Right atrium auricular region (tissue), 2 donors: ENCODE measurements around the gene RNF40. TPM values are rescaled to one million over a fixed set of nuclear protein-coding genes. Genes with fewer than 3 reads are reported as not detected.

Source experiments
- DNase-seq: peaks from one replicate; pipeline ENCODE4 v3.0.0-alpha.2; 2019; ENCODE audit warnings: low spot score
- H3K27ac ChIP-seq, 2 donors: fragments of 200-600 bp; sonication (generic); 1 replicate in 1 of 2; 2 replicates in 1 of 2; pipeline ENCODE4 v1.5.1; 2016 to 2019
- H3K27me3 ChIP-seq, 2 donors: fragments of 200-600 bp; sonication (generic); one replicate each; pipeline versions ENCODE4 v1.5.1 to v1.6.0; 2017 to 2019
- H3K36me3 ChIP-seq: fragments of 200-600 bp; sonication (generic); one replicate; pipeline ENCODE4 v1.5.1; 2016
- H3K4me1 ChIP-seq, 2 donors: fragments of 200-600 bp; sonication (generic); one replicate each; pipeline versions ENCODE4 v1.5.1 to v1.6.0; 2017 to 2019
- H3K4me3 ChIP-seq, 2 donors: fragments of 200-600 bp; sonication (generic); 1 replicate in 1 of 2; 2 replicates in 1 of 2; pipeline ENCODE4 v1.5.1; 2017 to 2019; ENCODE audit warnings: mild to moderate bottlenecking in 1 of 2, moderate library complexity in 1 of 2
- H3K9me3 ChIP-seq, 2 donors: fragments of 200-600 bp; sonication (generic); one replicate each; pipeline ENCODE4 v1.5.1; 2019
- CTCF ChIP-seq, 2 donors: fragments of 200-600 bp; sonication (generic); IDR thresholded peaks; one replicate each; pipeline ENCODE4 v1.5.1; 2019; ENCODE audit warnings: antibody characterized with exemption in 2 of 2
- total RNA-seq, 2 donors: library from RNA; depleted of rRNA; stranded (reverse); fragments of >200 nt; gene quantifications; one replicate each; pipeline ENCODE4 v1.1.0, GENCODE V29; 2016

The RNF40 gene
- total RNA-seq, 2 donors from 2014 or later = 48.5 to 59.5 TPM

- no peak overlapping the region for H3K27ac ChIP-seq
- H3K4me3 ChIP-seq = no peak overlapping the region
- no peaks in the 10 kb centered on the region for H3K9me3 ChIP-seq
- H3K4me1 ChIP-seq = peaks cover 0 to 24% of the 10 kb centered on the region in 2 donors
- peaks cover 64% of the 10 kb centered on the region for H3K36me3 ChIP-seq
- TF ChIP-seq CTCF (IDR thresholded peaks at IDR 0.05) = no peak
- H3K27me3 ChIP-seq = no peaks in the 10 kb centered on the region
- no peak for DNase-seq
These were observed 24.1 kb upstream of the RNF40 start for GRCh38 chr16:30737794-30738648.

GRCh38 chr16:30738984-30739951, 22.9 kb upstream of the RNF40 start:
- Histone ChIP-seq H3K27me3 (no peaks in the 10 kb centered on the region), H3K36me3 (peaks cover 55% of the 10 kb centered on the region), H3K9me3 (no peaks in the 10 kb centered on the region), H3K27ac (no peak overlapping the region), H3K4me1 (peaks cover 0 to 24% of the 10 kb centered on the region in 2 donors), H3K4me3 (no peak overlapping the region)
- TF ChIP-seq CTCF (IDR thresholded peaks at IDR 0.05) = no peak
- DNase-seq = no peak

GRCh38 chr16:30740364-30741251, 21.5 kb upstream of the RNF40 start:
- Histone ChIP-seq H3K9me3 (no peaks in the 10 kb centered on the region), H3K4me3 (no peak overlapping the region), H3K4me1 (peaks cover 0 to 24% of the 10 kb centered on the region in 2 donors), H3K27ac (peak overlapping the region; percentile 35 to 52), H3K36me3 (peaks cover 55% of the 10 kb centered on the region), H3K27me3 (no peaks in the 10 kb centered on the region)
- peak; percentile 90 for DNase-seq
- no peak for TF ChIP-seq CTCF (IDR thresholded peaks at IDR 0.05)

- no peaks in the 10 kb centered on the region for H3K9me3 ChIP-seq
- no peak overlapping the region for H3K4me3 ChIP-seq
- peaks cover 0 to 24% of the 10 kb centered on the region in 2 donors for H3K4me1 ChIP-seq
- no peak for TF ChIP-seq CTCF (IDR thresholded peaks at IDR 0.05)
- H3K36me3 ChIP-seq = peaks cover 46% of the 10 kb centered on the region
- no peaks in the 10 kb centered on the region for H3K27me3 ChIP-seq
- peak overlapping the region; percentile 35 to 52 for H3K27ac ChIP-seq
- no peak for DNase-seq
These were observed 20.6 kb upstream of the RNF40 start for GRCh38 chr16:30741461-30741914.

- no peak for DNase-seq
These were observed 18.4 kb upstream of the RNF40 start for GRCh38 chr16:30743716-30744115.

More at GRCh38 chr16:30743716-30744115, 18.4 kb upstream of the RNF40 start:
- H3K27ac ChIP-seq = peak overlapping the region; percentile 6 to 55
- peaks cover 0 to 32% of the 10 kb centered on the region in 2 donors for H3K4me1 ChIP-seq
- H3K4me3 ChIP-seq = no peak overlapping the region
- no peak for TF ChIP-seq CTCF (IDR thresholded peaks at IDR 0.05)
- H3K27me3 ChIP-seq = no peaks in the 10 kb centered on the region
- peaks cover 24% of the 10 kb centered on the region for H3K36me3 ChIP-seq
- H3K9me3 ChIP-seq = no peaks in the 10 kb centered on the region
